ENCODE results near the gene GVQW3. TPM values are rescaled to one million over a fixed set of nuclear protein-coding genes. Genes with fewer than 3 reads are reported as not detected.

The GVQW3 gene
- total and polyA plus RNA-seq, 2 of the 13 experiments (the other 11 are each of a cell fraction or from before 2014, with no cell fraction given), result 5.0 to 5.6 TPM

GRCh38 chr11:76385903-76386302 lies 4.8 kb downstream of the GVQW3 start (continued):
- TF ChIP-seq HMG20B (CRISPR knock-in tag; conservative IDR thresholded peaks at IDR 0.05) (no peak), ZNF441 (CRISPR knock-in tag; IDR thresholded peaks at IDR 0.05; ENCODE audit: borderline replicate concordance) (no peak; the same call in 1 of the 2 replicates), RFXAP (CRISPR knock-in tag; IDR thresholded peaks at IDR 0.05; ENCODE audit: borderline replicate concordance) (no peak), ARID5B (CRISPR knock-in tag; IDR thresholded peaks at IDR 0.05) (peak; percentile 75), MLLT10 (CRISPR knock-in tag; IDR thresholded peaks at IDR 0.05) (no peak), ARID3A (IDR thresholded peaks at IDR 0.05; ENCODE audit: low read depth, low read length) (peak; percentile 76), XRCC5 (optimal IDR thresholded peaks at IDR 0.05; ENCODE audit: low read length) (no peak), PATZ1 (CRISPR knock-in tag; IDR thresholded peaks at IDR 0.05) (peak; percentile 28; the same call in 1 of the 2 replicates), KLF15 (CRISPR knock-in tag; IDR thresholded peaks at IDR 0.05; ENCODE audit: borderline replicate concordance) (no peak), JDP2 (CRISPR knock-in tag; IDR thresholded peaks at IDR 0.05; ENCODE audit: borderline replicate concordance) (no peak), AKNA (CRISPR knock-in tag; IDR thresholded peaks at IDR 0.05; ENCODE audit: borderline replicate concordance) (no peak), LRRFIP1 (CRISPR knock-in tag; conservative IDR thresholded peaks at IDR 0.05) (no peak)
